Stimulated activated CD4-positive, alpha-beta T cell treated with anti-CD3 and anti-CD28 coated beads, TNF-alpha, amount 100 ng/mL, for 24 hours (primary cell): ENCODE data around the gene MAP3K2.

Experiments used
- DNase-seq, 3 experiments: peaks; one replicate each; pipeline ENCODE4 v3.0.0-alpha.2; 2020; ENCODE audit warnings: low read depth in 3 of 3

MAP3K2 gene

DNA sequence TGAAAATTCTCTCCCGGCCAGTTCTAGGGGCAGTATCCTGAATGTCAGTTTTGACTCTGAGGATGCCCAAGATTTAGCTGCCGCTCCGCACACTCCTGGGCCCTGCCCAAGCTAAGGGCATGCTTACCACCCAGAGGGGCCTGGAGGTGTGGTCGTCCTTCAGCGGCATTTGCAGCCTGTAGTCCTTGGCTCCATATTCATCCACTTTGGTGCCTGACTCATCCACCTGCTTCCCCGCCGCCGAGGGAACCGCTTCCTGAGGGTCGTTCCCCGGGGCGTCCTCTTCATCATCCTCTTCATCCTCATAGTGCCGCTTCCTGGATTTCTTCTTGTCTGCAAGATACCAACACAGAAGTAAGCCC, 94.4 kb downstream of the MAP3K2 start:
- peak in 1 of 3 experiments; percentile 4 for DNase-seq

DNA sequence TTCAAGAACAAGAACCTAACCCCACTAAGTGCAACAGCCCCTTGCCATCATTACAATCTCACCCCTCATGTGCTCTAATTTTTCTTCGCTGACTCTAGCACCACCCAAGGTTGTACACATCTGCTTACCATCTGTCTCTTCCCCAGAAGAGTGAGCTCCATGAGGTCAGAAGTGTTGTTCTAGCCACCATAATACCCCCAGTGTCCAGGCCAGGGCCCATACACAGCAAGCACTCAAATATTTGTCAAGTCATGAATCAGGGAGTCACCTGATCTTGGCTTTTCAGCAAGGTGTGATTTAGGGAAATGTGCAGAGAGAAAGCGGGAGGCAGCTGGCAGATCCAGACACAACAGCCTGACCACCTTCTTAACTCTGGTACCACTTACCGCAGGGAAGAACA, 99.5 kb downstream of the MAP3K2 start:
- no peak for DNase-seq

DNA sequence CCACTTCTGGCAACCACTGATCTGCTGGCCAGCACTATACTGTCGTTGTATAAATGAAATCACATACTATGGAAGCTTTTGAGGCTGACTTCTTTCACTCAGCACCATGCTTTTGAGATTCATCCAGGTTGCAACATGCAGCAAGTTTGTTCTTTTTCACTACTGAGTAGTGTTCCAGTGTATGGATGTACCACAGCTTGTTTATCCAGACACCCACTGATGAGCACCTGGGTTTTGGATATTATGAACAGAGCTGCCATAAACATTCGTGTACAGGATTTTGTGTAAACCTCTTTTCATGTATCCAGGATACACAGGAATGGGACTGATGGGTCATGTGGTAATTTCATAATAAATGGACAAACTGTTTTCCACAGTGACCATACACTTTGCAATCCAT, 104.5 kb downstream of the MAP3K2 start:
- no peak for DNase-seq

DNA sequence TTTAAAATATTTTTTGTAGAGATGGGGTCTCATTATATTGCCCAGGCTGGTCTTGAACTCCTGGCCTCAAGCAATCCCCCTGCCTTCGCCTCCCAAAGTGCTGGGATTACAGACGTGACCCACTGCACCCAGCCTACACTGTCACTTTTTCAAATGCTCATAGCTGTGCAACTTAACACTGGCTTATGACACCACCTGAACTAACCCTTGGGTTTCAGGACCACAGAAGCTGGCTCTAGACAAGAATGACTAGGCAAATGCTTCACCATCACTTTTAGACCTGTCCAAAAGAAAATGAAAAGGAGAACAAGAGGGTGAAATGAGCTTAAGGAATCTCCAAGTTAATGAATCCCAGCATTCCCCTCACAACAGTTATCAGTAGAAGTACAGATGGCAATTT, 107.1 kb downstream of the MAP3K2 start:
- no peak for DNase-seq

DNA sequence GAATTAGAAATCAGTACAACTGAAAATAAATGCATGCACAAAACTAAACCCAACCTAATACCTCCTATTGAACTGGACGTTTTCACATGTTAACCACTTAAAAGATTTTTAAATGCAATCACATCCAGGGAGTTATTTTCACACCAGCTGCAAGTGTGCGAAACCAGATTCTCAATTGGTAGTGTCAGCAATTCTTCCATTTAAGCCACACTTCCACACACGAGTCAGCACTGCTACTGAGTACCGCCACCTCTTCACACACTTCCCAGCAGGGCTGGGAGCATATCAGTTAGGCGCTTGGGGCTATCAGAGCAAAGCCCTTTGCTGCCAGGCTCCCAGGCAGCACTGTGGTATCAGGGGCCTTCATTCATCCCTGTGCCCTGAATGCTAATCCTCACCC, 108.0 kb downstream of the MAP3K2 start:
- DNase-seq: no peak

DNA sequence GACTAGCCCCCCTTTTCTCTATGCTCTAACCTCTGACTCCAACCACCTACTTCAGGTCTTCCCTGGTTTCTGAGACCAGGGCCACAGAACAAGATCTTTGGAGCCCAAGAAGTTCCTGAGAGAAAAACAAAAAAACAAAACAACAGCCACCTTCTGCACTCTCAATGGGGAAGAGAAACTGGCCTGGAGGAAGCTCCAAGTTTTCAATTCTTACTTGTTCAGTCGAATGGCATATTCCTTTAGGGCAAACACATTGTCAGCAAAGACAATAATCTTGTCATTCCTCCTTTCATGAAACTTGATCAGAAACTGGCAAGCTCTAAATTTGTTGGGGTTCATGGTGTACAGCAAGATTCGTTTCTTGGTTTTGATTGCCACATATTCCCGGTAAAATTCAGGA, 108.8 kb downstream of the MAP3K2 start:
- DNase-seq: no peak

DNA sequence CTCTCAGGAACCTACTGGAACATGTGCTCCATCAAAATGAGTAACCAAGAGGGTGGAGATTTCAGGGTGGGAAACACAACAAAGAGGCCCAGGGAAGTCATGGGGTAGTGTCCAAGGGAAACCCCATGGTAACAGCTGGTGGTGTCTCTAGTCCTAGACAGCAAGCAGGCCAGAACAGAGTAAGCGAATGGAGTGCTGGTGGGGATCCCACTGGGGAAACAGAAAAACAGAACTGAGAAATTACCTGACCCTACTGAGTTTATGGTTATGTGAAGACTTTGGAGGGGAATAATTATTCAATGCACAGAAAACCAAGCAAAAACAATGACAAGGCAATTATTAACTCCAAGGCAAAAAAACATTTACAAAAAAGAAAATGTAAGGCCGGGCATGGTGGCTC, 110.7 kb downstream of the MAP3K2 start:
- no peak for DNase-seq

DNA sequence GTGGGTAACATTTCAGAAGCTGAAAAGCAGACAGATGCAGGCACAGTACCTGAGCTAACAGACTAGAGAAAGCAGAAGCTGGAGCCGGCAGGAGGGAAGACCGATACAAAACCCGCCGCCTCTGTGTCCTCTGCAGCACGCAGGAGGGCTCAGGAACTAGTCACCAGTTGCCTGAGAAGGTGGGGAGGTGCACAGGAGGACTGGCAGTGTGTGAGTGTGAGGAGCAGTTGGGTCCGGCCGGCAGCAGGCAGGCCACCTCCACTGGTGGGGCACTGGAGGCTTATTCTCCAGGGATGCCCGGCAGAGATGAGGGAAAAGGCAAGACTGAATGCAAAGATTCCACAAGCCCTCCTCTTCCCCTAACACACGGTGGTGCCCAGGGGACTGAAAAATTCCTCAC, 112.0 kb downstream of the MAP3K2 start:
- DNase-seq: no peak

DNA sequence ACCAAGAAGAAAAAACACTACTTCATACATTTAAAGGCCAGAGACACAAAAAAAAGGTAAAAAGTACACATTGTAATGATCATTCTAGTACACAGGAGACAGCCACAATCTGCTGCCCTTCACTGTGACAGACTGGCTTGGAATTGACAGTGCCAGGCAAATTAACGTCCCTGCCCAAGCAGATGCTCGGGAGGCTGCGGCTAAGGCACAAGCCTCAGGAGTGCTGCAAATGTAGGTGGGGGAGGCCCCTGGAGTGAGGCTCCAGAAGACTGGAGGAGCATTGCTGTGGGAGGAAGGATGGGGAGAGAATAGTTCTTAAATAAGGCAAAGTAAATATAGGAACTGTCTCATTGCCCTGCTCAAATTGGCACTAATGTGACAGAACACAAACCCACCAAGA, 112.4 kb downstream of the MAP3K2 start:
- no peak for DNase-seq

DNA sequence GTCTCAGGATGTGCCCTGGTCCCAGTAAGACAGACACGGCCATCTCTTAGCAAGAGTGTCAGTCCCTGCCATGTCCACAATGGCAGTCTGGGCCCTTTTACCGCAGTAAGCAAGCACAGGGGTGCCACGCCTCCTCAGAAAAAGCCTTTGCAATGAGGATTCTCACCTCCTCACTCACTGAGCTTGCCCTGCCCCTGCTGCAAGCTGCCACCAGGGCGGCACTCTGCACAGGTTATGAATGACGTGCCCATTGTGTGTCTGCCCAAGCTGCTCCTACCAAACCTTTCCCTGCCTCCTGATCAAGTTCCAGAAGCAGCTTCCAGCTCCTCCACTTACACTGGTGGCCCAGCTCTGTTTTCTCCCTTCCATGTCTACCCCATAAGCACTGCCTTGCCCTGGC, 117.1 kb downstream of the MAP3K2 start:
- DNase-seq: no peak

DNA sequence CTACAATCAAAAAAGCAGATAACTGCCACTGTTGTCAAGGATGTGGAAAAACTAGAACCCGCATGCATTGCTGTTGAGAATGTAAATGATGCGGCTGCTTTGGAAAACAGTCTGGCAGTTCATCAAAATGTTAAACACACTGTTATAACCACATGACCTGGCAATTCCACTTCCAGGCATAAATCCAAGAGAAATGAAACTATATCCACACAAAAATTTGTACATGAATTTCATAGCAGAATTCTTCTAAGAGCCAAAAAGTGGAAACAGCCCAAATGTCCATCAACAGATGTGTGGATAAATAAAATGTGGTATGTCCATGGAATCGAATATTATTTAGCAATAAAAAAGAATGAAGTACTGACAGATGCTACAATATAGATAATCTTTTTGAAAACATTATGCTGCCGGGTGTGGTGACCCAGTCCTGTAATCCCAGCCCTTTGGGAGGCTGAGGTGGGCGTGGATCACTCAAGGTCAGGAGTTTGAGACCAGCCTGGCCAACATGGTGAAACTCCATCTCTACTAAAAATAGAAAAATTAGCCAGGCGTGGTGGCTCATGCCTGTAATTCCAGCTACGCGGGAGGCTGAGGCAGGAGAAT, 125.9 kb downstream of the MAP3K2 start:
- DNase-seq: no peak

DNA sequence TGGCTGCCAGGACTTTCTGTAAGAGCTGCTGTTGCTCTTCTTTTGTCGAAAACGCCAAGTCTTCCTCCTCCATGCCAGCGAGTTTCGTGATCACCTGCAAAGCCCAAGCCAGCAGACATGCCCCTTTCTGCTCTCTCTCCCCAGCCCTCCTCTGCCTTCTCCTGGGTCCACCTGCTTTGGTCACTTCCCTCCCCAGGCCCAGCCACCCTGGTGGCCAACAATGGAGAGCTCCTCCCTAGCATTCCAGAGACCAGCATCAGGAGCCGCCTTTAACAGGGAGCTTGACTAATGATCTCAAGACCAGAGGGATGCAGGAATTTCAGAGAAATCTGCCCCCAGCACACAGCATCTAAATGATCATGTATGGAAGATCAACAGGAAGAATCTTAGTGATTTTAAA, 128.4 kb downstream of the MAP3K2 start:
- DNase-seq: no peak

DNA sequence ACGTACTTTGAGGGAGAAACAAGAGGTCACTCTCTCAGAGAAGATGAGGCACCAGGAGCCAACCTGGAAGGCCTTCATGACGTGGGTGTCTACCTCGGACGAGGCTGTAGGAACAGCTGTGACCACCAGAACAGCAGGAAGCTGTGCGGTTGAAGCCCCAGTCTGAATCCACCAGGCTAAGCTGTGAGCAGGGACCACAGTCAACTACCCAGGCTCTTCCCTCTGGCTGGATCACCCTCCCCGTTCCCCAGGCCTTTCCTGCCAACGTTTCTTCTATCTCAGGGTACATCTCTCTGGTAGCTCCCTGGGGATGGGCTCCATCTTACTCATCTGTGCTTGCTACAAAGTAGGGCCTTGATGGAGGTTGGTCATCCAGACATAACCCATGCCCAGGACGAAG, 130.9 kb downstream of the MAP3K2 start:
- no peak for DNase-seq

DNA sequence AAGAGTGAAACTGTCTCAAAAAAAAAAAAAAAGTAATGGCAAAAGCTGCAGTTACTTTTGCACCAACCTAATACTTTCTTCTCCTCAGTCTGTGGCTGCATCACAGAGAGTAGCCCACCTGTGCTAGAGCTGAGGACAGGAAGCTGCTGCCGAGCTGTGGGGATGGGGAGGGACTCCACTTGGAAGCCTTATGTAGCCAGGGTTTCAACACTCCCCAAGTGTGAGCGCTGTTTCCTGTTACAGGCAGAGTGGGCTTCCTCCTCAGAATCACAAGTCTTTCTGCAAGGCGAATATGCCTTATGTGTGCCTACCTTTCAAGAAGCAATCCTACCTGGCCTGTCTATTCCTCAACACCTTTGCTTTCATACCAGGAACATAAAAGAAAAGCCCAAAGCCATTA, 131.4 kb downstream of the MAP3K2 start:
- DNase-seq: no peak

DNA sequence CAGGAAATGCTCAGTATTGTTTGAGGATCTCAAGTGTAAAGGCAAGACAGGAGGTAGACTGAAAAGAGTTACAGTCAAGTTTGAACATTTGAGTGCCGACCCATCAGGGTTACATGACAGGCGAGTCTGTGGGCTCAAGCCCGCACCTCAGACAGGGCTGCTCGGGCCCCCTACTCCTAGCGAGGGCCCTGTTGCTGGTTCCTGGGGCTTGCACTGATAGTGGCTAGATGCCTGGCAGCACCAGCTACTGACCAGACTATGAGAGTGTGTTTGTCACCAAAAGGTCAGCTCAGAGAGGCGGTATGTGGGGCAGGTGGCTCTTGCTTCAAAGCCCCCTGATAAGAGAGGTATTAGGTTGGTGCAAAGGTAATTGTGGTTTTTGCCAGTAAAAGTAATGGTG, 132.1 kb downstream of the MAP3K2 start:
- no peak for DNase-seq

DNA sequence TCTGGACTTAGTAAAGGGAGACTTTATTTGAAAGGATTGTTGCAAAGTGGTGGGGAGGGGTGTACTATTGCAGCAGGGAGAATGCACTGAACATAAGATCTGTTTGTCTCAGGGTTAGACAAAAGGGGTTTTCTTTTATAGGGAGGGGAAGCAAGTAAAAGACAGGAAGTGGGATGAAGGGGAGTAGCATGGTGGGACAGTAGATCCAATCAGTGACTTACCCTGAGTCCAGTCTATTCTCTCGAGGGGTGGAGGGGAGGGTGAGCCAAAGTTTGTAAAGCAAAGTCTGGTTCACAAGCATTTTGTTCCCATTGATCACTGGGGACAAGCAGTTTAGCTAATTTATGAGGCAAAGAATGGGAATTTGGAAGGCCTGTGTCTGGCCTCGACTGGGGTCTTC, 132.6 kb downstream of the MAP3K2 start:
- DNase-seq: no peak

DNA sequence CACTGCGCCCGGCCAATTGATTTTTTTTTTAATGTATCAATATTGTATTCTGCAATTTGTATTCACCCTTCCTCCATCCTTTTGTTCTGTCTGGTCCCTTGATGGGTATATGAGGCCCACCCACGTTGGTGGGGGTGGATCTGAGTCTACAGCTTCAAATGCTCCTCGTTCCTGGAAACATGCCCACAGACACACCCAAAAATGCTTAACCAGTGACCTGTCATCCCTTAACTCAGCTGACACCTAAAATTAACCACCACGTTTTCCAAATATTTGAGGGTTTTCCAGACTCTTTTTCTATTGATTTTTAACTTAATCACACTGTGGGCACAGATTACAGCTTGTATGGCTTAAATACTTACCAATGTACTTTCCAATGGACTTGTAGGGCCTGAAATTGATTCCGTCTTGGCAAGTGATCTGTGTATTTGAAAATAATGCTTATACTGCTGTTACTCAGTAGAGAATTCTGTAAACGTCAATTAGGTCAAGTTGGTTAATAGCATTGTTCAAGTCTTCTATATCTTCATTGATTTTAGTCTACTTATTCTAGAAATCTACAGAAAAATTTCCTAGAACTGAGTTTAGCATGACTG, 133.3 kb downstream of the MAP3K2 start:
- no peak for DNase-seq
